ENCODE measurements around the gene ARFGEF2. TPM values are rescaled to one million over a fixed set of nuclear protein-coding genes. Genes with fewer than 3 reads are reported as not detected.

The ARFGEF2 gene
- polyA plus RNA-seq, 1 experiment = 15.5 TPM

- Histone ChIP-seq H3K36me3 (ENCODE audit: control insufficient read depth, insufficient read depth, low read length) (no peaks in the 10 kb centered on the region), H3K27me3 (ENCODE audit: control insufficient read depth, insufficient read depth, low read length) (peaks cover 1% of the 10 kb centered on the region), H3K4me3 (ENCODE audit: low read depth, low read length) (no peak overlapping the region)
- no peak for TF ChIP-seq CTCF (IDR thresholded peaks at IDR 0.05; ENCODE audit: insufficient read depth, low read depth, low read length)
- POLR2A ChIA-PET = no interaction called here
- CTCF ChIA-PET = interaction anchor here (1.2 to 11.2 kb wide), 2 partner anchors 9 to 254 kb away, joined by 3 to 240 read pairs; no protein-coding TSS in a partner anchor
- no peak for DNase-seq (ENCODE audit: low read depth)
Measured at GRCh38 chr20:48910347-48910781, 11.1 kb upstream of the ARFGEF2 start.

GRCh38 chr20:48912065-48912464, 9.4 kb upstream of the ARFGEF2 start:
- ChIA-PET POLR2A (no interaction called here), CTCF (interaction anchor here (11.2 kb wide), 1 partner anchor 256 kb away, joined by 240 read pairs; no protein-coding TSS in a partner anchor)

GRCh38 chr20:48916699-48917098, 4.8 kb upstream of the ARFGEF2 start:
- POLR2A ChIA-PET = no interaction called here
- no peak for TF ChIP-seq CTCF (IDR thresholded peaks at IDR 0.05; ENCODE audit: insufficient read depth, low read depth, low read length)
- Histone ChIP-seq H3K4me3 (ENCODE audit: low read depth, low read length) (no peak overlapping the region), H3K36me3 (ENCODE audit: control insufficient read depth, insufficient read depth, low read length) (no peaks in the 10 kb centered on the region), H3K27me3 (ENCODE audit: control insufficient read depth, insufficient read depth, low read length) (peaks cover 2% of the 10 kb centered on the region; the same call in 1 of the 2 replicates)
- CTCF ChIA-PET = interaction anchor here (0.8 kb wide), 1 partner anchor 259 kb away, joined by 3 read pairs; no protein-coding TSS in a partner anchor
- DNase-seq (ENCODE audit: low read depth) = no peak

More at GRCh38 chr20:48912065-48912464, 9.4 kb upstream of the ARFGEF2 start:
- no peak for DNase-seq (ENCODE audit: low read depth)
- peaks cover 1% of the 10 kb centered on the region for H3K27me3 ChIP-seq (ENCODE audit: control insufficient read depth, insufficient read depth, low read length)
- TF ChIP-seq CTCF (IDR thresholded peaks at IDR 0.05; ENCODE audit: insufficient read depth, low read depth, low read length) = no peak
- H3K4me3 ChIP-seq (ENCODE audit: low read depth, low read length) = no peak overlapping the region
- H3K36me3 ChIP-seq (ENCODE audit: control insufficient read depth, insufficient read depth, low read length) = no peaks in the 10 kb centered on the region

GRCh38 chr20:48919336-48919881, 2.1 kb upstream of the ARFGEF2 start:
- Histone ChIP-seq H3K27me3 (ENCODE audit: control insufficient read depth, insufficient read depth, low read length) (peaks cover 2% of the 10 kb centered on the region; the same call in 1 of the 2 replicates), H3K4me3 (ENCODE audit: low read depth, low read length) (no peak overlapping the region), H3K36me3 (ENCODE audit: control insufficient read depth, insufficient read depth, low read length) (no peaks in the 10 kb centered on the region)
- POLR2A ChIA-PET = no interaction called here
- CTCF ChIA-PET = interaction anchor here (1.1 to 2.8 kb wide), 3 partner anchors 10 to 262 kb away, joined by 3 to 8 read pairs (median 3); no protein-coding TSS in a partner anchor
- TF ChIP-seq CTCF (IDR thresholded peaks at IDR 0.05; ENCODE audit: insufficient read depth, low read depth, low read length) = no peak
- no peak for DNase-seq (ENCODE audit: low read depth)

- H3K4me3 ChIP-seq (ENCODE audit: low read depth, low read length) = no peak overlapping the region
- H3K36me3 ChIP-seq (ENCODE audit: control insufficient read depth, insufficient read depth, low read length) = no peaks in the 10 kb centered on the region
- CTCF ChIA-PET = interaction anchor here (1.1 to 2.8 kb wide), 4 partner anchors 10 to 262 kb away, joined by 3 to 8 read pairs (median 4); no protein-coding TSS in a partner anchor
- no peak for DNase-seq (ENCODE audit: low read depth)
- POLR2A ChIA-PET = no interaction called here
- H3K27me3 ChIP-seq (ENCODE audit: control insufficient read depth, insufficient read depth, low read length) = 0 out of 2 replicates have a peak, but pooled peaks cover 2% of the 10 kb centered on the region
- TF ChIP-seq CTCF (IDR thresholded peaks at IDR 0.05; ENCODE audit: insufficient read depth, low read depth, low read length) = no peak
Measured at GRCh38 chr20:48919882-48920526, 1.5 kb upstream of the ARFGEF2 start.
